ENCODE results near the gene APLNR. TPM values are rescaled to one million over a fixed set of nuclear protein-coding genes. Genes with fewer than 3 reads are reported as not detected.

Gene APLNR
- total RNA-seq, 1 donor from 2014 or later = 12.7 TPM

- intact Hi-C loops (cut with DNase I) = no loop called here
- no peak for DNase-seq (ENCODE audit: low spot score)
- ATAC-seq = no peak
These were observed 44.7 kb downstream of the APLNR start for GRCh38 chr11:57192316-57192715.

GRCh38 chr11:57191311-57192219, 45.5 kb downstream of the APLNR start:
- no peak for ATAC-seq
- DNase-seq (ENCODE audit: low spot score) = no peak
- intact Hi-C loops (cut with DNase I) = no loop called here

DNA sequence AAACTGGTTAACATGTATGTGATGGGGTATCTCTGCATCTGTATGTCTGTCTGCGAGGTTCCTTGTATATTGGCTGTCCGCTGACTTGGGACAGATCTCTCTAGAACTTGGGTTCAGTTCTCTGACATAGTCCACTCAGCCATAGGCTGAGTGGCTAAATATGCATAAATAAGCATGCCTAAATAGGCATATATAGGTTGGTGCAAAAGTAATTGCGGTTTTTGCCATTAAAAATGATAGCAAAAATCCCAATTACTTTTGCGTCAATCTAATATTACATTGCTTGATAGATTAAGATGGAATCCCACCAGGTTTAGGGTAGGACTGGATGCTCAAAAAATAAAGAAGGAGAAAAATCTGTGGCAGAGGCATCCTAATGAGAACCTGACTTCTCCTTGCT, 46.5 kb downstream of the APLNR start:
- DNase-seq (ENCODE audit: low spot score) (no peak), ATAC-seq (no peak)
- intact Hi-C loops (cut with DNase I) = no loop called here

Other genes starting within 250 kb of the APLNR start
- gene OR5AK2, start 248.3 kb downstream of the APLNR start, total RNA-seq = not detected
- gene LRRC55, start 55.3 kb downstream of the APLNR start, total RNA-seq = not detected
- 178 TPM for gene TNKS1BP1, start 87.7 kb upstream of the APLNR start, total RNA-seq
- 54.9 TPM for gene SSRP1, start 98.6 kb upstream of the APLNR start, total RNA-seq
- gene P2RX3, start 101.1 kb upstream of the APLNR start, total RNA-seq = not detected
- gene PRG3, start 143.9 kb upstream of the APLNR start, total RNA-seq = not detected
- gene PRG2, start 153.4 kb upstream of the APLNR start, total RNA-seq = not detected
- gene SLC43A3, start 189.9 kb upstream of the APLNR start, total RNA-seq = 75.4 TPM
- 2.5 TPM for gene RTN4RL2, start 223.3 kb upstream of the APLNR start, total RNA-seq